HG03571 (cell line): Measurements from ENCODE around the gene WDTC1.
"Not testable (repeated sequence)": the region's sequence is repeated elsewhere in the genome, so short reads cannot be mapped to it uniquely, and the experiment has no call there.

Experiments used
- ATAC-seq: cut with Tn5 transposase; IDR thresholded peaks from one replicate; pipeline ENCODE4 v1.9.1; 2021; ENCODE audit not compliant: unreplicated experiment

The WDTC1 gene

GRCh38 chr1:27243665-27244064 is 9.2 kb downstream of the WDTC1 start:
- ATAC-seq = not testable (repeated sequence)

GRCh38 chr1:27246194-27246593 is 11.8 kb downstream of the WDTC1 start:
- no peak for ATAC-seq

- ATAC-seq = no peak
Measured at GRCh38 chr1:27253596-27253995, 19.2 kb downstream of the WDTC1 start.

GRCh38 chr1:27255136-27255535 is 20.7 kb downstream of the WDTC1 start:
- no peak for ATAC-seq

GRCh38 chr1:27257155-27257554 is 22.7 kb downstream of the WDTC1 start:
- ATAC-seq = no peak

GRCh38 chr1:27258598-27258997 is 24.2 kb downstream of the WDTC1 start:
- no peak for ATAC-seq

- no peak for ATAC-seq
Measured at GRCh38 chr1:27267153-27267552, 32.7 kb downstream of the WDTC1 start.

- no peak for ATAC-seq
Measured at GRCh38 chr1:27269276-27269675, 34.8 kb downstream of the WDTC1 start.

- no peak for ATAC-seq
Measured at GRCh38 chr1:27274204-27274603, 39.8 kb downstream of the WDTC1 start.

GRCh38 chr1:27275696-27276095 is 41.3 kb downstream of the WDTC1 start:
- ATAC-seq = no peak

- no peak for ATAC-seq
Measured at GRCh38 chr1:27284425-27285273, 50.2 kb downstream of the WDTC1 start.

GRCh38 chr1:27285274-27285660 is 50.8 kb downstream of the WDTC1 start:
- ATAC-seq = no peak

GRCh38 chr1:27285821-27286220 is 51.4 kb downstream of the WDTC1 start:
- not testable (repeated sequence) for ATAC-seq

- not testable (repeated sequence) for ATAC-seq
Measured at GRCh38 chr1:27289125-27289524, 54.7 kb downstream of the WDTC1 start.

GRCh38 chr1:27290581-27290980 is 56.1 kb downstream of the WDTC1 start:
- ATAC-seq = no peak

- ATAC-seq = no peak
Measured at GRCh38 chr1:27292106-27292505, 57.7 kb downstream of the WDTC1 start.

- ATAC-seq = no peak
Measured at GRCh38 chr1:27293915-27294314, 59.5 kb downstream of the WDTC1 start.

- ATAC-seq = no peak
Measured at GRCh38 chr1:27296773-27297291, 62.4 kb downstream of the WDTC1 start.

- no peak for ATAC-seq
Measured at GRCh38 chr1:27297903-27298302, 63.5 kb downstream of the WDTC1 start.

- ATAC-seq = no peak
Measured at GRCh38 chr1:27298632-27299384, 64.4 kb downstream of the WDTC1 start.

- no peak for ATAC-seq
Measured at GRCh38 chr1:27299385-27300271, 65.2 kb downstream of the WDTC1 start.
